Vagina (tissue), 2 donors: ENCODE data around the gene PAAF1.

ENCODE experiments used
- POLR2AphosphoS5 ChIP-seq, 2 donors: sonication (generic); formaldehyde crosslinking; IDR thresholded peaks; one replicate each; pipeline ENCODE4 v1.9.0; 2017; ENCODE audit warnings: antibody characterized with exemption in 2 of 2, mild to moderate bottlenecking in 2 of 2, low read depth in 1 of 2; ENCODE audit not compliant: insufficient read depth in 1 of 2
- TF ChIP-seq, protein P1 (sequence below), 3 experiments: fragments of 450-650 bp in 2 of 3; fragments of 200-600 bp in 1 of 3; sonication (generic) in 1 of 3; IDR thresholded peaks; one replicate each; pipeline ENCODE4 v1.5.1; 2017 to 2019; ENCODE audit warnings: antibody characterized with exemption in 3 of 3, mild to moderate bottlenecking in 2 of 3, moderate library complexity in 2 of 3

DNA sequence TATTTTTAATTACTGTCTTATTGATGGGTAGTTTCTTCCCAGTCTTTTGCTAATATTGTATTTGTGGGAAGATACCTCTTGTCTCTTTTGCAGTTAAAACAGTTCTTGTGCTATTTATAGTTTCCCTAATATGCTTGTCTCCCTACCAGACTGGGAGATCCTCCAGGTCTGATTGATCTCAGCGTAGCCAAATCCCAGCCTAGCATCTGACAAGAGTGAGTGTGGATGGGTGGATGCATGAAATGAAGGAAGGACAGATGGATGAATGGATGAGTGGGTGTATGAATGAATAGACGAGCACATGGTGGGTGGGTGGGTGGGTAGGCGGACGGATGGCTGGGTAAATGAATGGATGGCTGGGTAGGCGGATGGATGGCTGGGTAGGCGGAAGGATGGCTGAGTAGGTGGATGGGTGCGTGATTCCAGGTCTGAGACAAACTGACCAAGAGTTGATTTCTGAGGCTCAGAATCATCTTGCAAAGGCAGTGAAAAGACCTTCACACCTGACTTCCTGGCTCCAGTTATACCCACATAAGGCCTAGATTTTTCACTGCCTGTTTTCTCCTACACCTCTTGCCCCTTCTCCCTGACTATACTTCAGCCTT lies 85.4 kb downstream of the PAAF1 start:
- TF ChIP-seq, protein P1, sequence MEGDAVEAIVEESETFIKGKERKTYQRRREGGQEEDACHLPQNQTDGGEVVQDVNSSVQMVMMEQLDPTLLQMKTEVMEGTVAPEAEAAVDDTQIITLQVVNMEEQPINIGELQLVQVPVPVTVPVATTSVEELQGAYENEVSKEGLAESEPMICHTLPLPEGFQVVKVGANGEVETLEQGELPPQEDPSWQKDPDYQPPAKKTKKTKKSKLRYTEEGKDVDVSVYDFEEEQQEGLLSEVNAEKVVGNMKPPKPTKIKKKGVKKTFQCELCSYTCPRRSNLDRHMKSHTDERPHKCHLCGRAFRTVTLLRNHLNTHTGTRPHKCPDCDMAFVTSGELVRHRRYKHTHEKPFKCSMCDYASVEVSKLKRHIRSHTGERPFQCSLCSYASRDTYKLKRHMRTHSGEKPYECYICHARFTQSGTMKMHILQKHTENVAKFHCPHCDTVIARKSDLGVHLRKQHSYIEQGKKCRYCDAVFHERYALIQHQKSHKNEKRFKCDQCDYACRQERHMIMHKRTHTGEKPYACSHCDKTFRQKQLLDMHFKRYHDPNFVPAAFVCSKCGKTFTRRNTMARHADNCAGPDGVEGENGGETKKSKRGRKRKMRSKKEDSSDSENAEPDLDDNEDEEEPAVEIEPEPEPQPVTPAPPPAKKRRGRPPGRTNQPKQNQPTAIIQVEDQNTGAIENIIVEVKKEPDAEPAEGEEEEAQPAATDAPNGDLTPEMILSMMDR (IDR thresholded peaks at IDR 0.05) = no peak
- TF ChIP-seq POLR2AphosphoS5 (IDR thresholded peaks at IDR 0.05; ENCODE audit: insufficient read depth in 1 of 2, low read depth in 1 of 2) = no peak
